Lower leg skin (tissue), 3 donors: ENCODE data around the gene MIPOL1.

ENCODE experiments used
- CTCF ChIP-seq, 3 donors: fragments of 450-650 bp; IDR thresholded peaks; one replicate each; pipeline ENCODE4 v1.5.1; 2016; ENCODE audit warnings: antibody characterized with exemption in 3 of 3, mild to moderate bottlenecking in 3 of 3, moderate library complexity in 2 of 3
- POLR2A ChIP-seq, 2 donors: fragments of 450-650 bp; IDR thresholded peaks; one replicate each; pipeline ENCODE4 v1.6.1; 2016 to 2017; ENCODE audit warnings: antibody characterized with exemption in 2 of 2, mild to moderate bottlenecking in 1 of 2, moderate library complexity in 1 of 2

- no peak for TF ChIP-seq CTCF (IDR thresholded peaks at IDR 0.05)
- no peak for TF ChIP-seq POLR2A (IDR thresholded peaks at IDR 0.05)
Measured at GRCh38 chr14:37585101-37585511, 387.4 kb downstream of the MIPOL1 start.
